Activated naive CD4-positive, alpha-beta T cell treated with Interleukin-2 at 50 U/mL for 16 hours (primary cell): ENCODE measurements around the gene GRXCR2.
"Not testable (repeated sequence)": the region's sequence is repeated elsewhere in the genome, so short reads cannot be mapped to it uniquely, and the experiment has no call there.

Source experiments
- DNase-seq: peaks from one replicate; pipeline ENCODE4 v3.0.0-alpha.2; 2020

GRXCR2 gene, protein sequence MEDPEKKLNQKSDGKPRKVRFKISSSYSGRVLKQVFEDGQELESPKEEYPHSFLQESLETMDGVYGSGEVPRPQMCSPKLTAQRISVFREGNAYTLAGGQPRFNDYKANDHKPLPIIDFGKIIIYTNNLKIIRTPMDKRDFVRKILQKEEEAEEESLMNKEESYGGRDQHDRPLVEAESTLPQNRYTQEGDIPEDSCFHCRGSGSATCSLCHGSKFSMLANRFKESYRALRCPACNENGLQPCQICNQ

DNA sequence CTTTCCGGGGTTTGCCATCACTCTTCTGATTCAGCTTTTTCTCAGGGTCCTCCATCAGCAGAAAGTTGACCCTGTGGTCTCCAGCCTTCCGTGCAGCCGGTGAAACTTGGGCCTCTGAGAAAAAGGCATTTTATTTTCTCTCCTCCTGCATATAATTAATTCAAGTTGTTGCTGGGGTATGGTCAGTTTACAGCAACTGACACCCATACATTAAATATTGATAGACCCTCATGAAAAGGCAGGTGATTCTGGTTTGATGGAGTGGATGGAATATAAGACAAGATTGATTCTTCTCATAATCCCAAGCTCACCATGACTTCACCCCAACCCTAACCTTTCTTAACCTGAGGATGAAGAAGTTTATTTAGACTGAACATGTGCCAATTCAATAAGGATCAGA, at the start of gene GRXCR2:
Gene GRXCR2 (minus strand): TSS at position 101 of the 400 bp plus-strand sequence. CDS start 46 bp downstream, at position 55.
- no peak for DNase-seq

DNA sequence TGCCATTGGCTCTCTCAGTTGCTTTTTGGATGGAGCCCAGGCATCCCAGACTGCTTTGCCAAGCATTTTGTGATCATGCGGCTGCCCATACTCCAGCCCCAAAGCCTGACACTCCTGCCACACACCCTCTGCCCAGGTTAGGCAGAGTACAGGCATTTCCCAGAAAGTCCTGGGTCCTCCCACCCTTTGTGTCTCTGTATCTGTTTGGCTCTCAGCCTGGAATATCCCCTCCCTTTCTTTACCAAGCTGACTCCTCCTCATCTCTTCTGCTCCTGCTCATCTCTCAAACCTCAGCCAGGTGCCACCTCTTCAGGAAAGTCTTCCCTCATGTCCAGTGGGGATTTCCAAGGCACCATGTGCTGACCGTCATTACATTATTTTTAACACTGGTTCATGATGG, 49.2 kb upstream of the GRXCR2 start:
- DNase-seq: no peak

DNA sequence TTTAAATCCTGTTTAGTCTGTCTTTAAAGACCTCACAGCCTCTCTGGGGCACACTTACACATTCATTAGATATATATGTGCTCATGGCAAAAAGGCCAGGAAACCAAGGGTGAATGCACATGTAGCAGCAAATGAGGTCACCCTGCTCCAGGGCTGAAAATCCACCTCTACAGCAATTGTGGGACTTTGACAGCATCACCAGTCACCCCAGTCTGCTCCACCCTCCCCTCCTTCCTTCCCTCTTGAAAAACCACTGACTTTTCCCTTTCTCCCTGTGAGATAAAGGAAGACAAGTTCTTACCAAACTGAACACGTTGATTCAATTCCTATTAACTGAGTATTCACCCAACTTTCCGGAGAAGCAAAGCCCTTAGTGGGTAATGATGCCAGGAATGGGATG, 48.4 kb upstream of the GRXCR2 start:
- no peak for DNase-seq

DNA sequence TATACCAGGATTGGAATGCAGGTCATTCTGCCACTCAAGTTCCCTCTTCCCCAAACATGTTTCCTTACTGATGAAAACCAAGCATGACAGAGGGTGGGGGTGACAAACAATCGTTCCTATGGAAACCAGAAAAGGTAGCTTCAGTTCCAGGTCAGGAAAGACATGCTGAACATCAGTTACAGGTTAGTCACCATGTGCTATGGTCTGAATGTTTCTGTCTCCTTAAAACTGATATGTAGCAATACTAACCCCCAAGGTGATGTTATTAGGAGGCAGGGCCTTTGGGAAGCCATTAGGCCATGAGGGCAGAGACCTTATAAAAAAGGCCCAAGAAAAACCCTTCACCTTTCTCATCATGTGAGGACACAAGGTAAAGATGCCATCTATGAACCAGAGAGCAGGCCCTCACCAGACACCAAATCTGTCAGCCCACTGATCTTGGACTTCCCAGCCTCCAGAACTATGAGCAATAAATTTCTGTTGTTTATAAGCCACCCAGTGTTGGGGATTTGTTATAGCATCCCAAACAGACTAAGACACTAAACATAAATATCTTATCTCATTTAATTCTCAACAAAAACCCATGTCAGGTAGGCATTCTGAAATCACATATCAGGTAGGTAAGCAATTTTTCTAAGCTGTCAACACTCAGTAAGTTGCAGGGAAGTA, 47.9 kb upstream of the GRXCR2 start:
- no peak for DNase-seq

DNA sequence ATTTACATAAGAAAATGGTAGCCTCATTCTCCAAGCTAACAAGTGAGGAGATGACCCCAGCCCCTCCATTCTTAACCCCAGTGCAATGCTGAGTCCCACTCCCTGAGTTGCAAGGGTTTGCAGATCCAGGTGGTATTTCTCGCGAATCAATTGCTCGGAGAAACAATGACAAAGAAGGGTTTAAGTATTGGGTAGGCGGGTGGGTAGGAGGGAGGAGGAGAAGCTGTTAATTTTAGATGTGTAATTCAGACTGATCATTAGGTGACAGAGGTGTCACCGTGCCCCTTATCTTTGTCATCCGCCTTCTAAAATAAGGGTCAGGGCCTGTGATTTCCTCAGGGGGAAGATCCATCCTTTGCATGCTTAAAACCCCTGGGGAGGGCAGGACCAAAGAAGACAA, 46.6 kb upstream of the GRXCR2 start:
- no peak for DNase-seq

DNA sequence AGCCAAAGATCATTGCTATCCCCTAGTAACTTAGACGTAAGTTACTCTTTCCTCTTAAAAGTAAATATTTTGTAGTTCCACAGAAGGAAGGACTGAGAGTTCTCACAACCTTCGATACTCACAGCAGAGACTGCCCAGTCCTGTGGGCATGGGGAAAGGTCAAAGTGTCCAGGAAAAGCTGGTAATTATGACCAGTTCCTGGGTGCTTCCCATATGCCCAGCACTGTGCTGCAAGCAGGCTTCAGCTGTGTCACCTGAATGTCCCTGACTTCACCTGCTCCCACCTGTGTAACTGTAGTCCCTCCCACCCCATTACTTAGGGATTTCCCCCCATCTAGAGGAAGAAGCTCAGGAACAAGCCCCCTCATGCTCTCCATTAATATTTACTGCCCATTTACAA, 45.6 kb upstream of the GRXCR2 start:
- DNase-seq: no peak

DNA sequence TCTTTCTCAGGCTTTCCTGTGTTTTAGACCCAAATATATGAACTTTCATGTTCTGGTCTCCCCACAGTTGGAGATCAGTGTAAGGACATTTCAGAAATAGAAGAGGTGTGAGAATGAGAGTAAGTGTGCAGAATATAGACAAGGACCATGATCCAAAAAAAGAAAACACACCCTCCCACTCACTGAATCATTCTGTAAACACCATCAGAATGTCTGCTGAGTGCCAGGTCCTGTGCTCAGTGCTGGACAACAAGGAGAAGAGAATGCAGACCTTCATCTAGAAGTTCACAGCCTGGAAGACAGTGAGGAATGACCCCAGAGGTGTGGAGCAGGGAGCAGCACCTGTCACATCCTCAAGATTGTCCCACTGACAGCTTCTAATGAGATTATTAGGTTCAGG, 44.5 kb upstream of the GRXCR2 start:
- DNase-seq: no peak

DNA sequence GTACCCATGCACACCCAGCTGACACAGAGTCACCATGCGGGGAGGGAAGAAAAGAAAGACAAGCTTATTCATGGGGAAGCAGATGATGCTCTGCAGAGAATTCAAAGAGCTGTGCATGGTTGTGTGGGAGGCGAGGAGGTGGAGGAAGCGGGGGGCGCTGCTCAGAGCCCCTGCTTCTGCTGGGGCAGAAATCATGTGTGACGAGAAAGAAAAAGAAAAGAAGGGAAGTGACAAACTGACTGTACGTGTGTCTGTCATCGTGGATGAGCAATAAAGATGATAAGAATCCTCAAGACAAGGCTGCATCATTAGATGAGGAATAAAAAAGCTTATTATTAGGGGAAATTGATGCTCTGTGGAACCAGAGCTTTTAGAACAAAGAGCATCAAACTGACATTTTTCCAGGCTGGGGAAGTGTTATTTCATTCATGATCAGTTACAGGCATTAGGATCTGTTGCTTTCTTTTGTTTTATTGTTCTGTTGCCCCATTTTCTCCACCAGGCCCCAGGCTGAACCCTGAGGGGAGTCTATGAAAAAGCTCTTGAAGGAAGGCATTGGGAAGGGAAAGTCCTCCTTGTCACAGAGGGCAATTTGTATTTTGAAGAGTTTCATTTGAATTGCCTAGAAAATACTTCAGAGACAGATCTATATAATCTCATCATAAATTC, 43.3 kb upstream of the GRXCR2 start:
- no peak for DNase-seq

DNA sequence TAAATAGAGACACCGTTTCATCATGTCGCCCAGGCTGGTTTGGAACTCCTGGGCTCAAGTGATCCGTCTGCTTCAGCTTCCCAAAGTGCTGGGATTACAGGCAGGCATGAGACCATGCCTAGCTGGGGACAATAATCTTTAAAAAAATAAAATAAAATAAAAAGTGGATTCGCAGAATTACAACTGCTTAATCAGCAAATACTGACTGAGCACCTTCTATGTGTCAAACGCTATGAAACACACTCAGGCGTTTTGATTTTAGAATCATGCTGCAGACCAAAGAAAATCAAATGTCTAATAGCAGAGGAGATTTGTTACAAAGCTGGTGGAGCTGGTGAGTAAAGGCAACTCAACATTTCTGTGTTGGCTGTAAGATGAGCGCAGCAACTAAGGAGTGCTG, 40.9 kb upstream of the GRXCR2 start:
- DNase-seq: no peak

DNA sequence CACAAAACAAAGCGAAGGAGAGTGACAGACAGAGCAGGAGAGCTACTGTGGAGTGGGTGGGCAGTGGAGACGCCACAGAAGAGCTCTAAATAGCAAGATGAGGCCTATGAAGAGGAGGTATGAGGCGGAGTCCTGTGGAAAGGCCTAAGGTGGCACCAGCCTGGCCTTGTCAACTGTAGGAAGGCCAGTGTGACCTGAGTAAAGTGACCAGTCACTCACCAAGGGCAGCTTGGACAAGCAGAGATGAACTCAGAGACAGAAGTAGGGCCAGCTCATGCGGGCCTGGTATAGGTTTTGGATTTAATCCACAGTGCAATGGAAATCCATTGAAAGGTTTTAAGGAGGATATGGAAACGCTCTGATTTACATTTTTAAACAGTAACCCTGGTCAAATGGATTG, 39.8 kb upstream of the GRXCR2 start:
- DNase-seq: no peak

DNA sequence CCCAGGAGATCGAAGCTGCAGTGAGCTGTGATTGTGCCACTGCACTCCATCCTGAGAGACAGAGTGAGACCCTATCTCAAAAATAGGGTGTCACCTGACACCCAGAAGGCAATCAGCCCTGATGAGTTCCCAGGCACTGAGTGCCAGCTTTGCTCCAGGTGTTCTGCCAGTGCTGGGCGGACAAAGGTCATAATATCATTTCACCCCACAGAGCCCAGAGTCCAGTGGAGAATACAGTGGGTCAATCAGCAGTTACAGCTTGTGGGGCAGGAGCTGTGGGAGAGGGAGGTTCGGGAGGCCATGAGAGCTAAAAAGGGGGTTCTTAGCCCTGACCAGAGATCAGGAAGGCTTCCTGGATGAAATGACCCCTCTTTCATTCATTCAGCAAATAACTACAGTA, 39.2 kb upstream of the GRXCR2 start:
- no peak for DNase-seq

DNA sequence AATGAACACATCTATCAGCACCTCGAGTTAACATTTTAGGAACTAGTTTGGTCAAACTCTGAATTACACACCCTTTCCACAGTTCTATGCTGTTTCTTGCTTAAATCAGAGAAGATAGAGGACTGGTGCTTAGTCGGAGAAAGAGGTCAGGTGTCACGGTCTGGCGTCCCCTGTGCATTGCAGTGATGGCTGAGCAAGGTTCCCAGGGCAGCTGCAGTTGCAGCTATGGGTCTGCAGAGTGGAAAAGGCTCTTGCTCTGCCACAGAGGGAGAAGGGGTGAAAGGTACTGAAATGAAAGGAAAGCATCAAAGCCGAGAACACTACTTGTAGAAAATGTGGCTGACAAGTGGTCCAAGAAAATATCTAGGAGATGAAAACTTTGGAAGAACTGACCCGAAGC, 38.4 kb upstream of the GRXCR2 start:
- DNase-seq: no peak

DNA sequence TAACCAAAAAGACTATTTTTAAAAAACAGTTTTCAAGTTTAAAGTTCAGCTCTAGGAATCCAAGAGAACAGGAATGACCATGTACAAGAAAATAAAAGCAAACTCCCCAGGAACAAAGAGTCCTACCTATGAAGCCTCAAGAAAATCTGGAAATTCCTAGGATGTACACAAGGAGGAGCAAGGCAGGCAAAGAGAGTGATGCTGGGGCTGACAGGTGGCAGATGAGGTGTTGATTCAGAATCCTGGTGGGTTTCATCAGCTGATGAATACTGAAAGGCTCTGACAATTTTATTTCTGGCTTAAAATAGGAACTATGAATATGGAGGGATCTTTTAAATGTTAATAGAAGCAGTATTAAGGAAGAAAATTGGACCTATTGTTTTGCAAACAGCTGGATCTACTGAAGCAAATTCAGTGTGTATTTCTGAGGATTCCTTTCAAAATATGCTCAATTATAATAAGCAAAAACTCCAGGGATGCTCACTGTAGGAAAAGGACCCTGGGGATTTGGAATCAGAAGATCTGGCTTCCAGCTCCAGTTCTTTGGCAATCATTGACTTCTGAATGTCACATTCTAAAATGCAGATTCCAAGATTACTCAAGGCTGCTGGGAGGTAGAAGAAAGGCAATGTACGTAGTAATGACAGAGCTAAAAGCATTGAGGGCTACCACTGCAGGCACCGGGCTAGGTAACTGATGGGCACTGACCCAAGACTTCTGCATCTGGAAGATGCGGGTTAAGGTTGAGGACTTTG, 35.6 kb upstream of the GRXCR2 start:
- no peak for DNase-seq

DNA sequence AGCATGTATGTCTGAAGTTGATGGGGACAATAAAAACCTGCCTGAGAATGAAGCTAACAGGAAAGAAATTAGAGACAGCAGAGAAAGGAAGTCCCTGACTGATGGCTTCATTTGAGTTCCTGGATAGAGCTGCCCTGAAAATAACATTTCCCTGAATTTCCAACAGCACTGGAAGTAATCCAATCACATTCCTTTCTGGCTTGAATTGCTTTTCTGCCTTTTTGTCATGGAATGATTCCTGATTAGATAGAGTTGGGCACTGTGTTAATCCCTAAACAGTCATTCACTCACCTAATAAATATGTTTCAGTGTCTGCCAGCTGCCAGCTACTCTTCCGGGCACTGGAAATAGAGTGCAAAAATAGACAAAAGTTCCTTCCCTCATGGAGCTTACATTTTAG, 33.6 kb upstream of the GRXCR2 start:
- DNase-seq: no peak

DNA sequence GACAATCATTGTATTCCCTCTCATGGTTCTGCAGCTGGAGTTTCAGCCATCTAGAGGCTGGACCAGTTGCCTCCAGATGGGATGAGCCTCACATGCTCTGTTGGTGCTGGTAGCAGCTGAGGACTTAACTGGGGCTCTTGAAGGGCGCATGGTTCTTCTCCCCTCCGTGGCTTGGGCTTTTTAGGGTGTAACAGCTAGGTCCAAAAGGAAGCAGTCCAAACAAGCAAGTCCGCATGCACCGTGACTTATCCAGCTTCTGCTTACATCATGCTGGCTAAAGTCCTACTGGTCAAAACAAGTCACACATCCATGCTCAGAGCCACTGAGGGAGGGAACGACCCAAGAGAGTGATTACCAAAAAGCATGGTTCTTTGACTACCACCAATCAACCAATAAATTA, 31.9 kb upstream of the GRXCR2 start:
- no peak for DNase-seq

DNA sequence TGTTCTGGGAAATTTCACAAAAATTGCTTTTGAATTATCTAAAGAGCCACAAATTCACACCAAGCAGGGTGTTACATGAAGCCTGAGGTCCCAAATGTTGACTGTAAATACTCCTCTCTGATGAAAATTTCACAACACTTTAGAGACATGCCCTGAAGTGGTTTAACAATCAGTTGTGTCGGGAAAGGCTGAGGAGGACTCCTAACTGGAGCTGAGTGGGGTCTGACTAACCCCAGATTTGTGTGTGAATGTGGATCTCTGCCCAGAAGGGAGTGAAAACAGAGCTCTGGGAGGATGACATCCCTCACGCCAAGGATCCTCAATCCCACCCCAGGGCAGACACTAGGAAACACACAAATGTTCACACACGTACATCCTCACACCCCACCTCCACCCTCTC, 31.1 kb upstream of the GRXCR2 start:
- DNase-seq: no peak

DNA sequence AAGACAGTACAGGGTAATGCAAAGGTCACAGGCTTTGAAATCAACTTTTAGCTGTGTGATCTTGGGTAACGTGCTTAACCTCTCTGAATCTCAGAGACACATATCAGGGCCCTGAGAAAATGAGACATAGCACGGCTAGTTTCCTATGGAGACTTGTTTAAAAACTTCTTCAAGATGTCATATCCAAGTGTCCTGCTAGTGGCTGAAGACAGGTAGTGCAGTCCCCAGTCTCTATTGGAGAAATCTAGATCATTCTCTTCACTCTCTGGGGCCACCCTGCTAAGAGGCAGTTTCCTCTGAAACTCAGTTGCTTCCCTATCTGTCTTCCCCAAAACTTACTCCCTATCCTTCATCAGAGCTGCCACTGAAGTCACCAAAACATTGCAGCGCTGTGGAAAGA, 30.3 kb upstream of the GRXCR2 start:
- DNase-seq: no peak

DNA sequence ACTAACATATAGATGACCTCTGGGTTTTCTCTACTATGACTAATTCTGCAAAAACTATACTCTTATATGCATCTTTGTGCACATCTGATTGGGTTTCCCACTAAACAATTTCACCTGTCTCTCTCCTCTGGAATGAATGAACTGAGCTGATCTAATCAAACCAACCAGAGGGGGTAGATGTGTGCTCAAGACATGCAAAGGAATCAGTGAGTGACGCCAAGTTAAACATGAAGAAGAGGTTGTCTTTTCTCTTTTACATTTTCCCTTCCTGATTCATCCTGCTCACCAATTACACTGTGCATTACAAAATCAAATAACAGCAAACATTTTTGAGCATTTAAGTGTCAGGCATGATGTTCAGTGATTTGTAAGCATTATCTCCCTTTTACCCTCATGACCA, 29.6 kb upstream of the GRXCR2 start:
- DNase-seq: no peak

DNA sequence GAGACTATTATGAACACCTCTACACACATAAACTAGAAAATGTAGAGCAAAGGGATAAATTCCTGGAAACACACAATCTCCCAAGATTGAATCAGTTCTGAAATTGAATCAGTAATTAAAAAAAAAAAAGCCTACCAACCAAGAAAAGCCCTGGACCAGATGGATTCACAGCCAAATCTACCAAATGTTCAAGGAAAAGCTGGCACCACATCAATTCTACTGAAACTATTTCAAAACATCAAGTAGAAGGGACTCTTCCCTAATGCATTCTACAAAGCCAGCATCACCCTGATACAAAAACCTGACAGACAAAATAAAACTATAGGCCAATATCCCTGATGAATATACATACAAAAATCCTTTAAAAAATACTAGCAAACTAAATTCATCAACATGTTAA, 25.4 kb upstream of the GRXCR2 start:
- DNase-seq: no peak

DNA sequence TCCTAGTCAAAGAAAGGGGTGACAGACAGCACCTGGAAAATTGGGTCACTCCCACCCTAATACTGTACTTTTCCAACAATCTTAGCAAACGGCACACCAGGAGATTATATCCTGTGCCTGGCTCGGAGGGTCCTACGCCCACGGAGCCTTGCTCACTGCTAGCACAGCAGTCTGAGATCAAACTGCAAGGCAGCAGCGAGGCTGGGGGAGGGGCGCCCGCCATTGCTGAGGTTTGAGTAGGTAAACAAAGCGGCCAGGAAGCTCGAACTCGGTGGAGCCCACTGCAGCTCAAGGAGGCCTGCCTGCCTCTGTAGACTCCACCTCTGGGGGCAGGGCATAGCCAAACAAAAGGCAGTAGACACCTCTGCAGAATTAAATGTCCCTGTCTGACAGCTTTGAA, 18.6 kb upstream of the GRXCR2 start:
- DNase-seq: not testable (repeated sequence)

DNA sequence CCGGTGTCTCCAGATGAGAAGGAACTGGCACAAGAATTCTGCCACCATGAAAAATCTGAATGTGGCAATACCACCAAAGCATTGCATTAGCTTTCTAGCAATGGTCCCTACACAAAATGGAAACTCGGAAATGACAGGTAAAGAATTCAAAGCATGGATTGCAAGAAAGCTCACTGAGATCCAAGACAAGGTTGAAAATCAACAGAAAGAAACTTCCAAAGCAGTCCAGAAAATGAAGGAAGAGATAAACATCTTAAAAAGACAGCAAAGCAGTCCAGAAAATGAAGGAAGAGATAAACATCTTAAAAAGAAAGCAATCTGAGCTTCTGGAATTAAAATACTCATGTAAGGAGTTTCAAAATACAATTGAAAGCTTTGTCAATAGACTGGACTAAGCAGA, 16.8 kb upstream of the GRXCR2 start:
- no peak for DNase-seq

DNA sequence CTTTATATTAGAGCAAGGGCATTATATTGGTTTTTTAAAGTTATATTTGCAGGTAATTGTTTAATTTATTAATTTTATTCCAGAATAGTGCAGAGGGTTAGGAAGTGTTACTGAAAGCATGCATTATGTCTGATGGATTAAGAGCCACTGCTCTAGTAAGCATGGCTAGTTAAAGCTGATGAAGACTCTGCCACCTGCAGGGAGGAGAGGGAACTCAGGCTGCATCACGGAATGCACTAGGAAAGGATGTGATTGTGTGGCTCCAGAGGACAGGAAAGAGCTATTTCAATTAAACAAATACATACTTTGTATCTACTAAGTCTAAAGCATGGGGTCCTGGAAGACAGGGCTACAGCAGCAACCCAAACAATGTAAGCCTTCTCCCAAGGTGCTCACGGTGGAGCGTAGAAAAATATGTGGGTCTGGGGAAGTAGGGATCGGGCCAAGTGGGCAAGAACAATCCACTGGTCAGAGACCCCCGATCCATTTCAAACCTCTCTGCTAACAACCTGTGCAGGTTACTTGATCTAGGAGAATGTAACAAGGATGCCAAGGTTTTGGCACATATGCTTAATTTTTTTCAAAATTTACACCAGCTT, 15.3 kb upstream of the GRXCR2 start:
- DNase-seq: no peak

DNA sequence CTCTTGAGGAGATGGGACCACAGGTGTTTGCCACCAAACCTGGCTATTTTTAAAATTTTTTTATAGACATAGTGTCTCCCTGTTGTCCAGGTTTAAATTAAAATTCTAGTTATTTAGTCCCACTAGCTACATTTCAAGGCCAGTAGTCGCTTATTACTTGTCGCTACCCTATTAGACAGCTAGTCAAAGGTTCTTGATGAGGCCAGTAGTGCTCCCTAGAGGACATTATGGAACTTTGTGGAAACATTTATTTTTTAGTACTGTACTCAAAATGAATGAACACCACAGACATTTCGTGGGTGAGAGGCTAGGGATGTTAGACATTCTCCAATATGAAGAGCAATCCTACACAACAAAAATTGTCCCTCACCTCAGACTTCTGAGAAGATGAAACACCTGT, 14.4 kb upstream of the GRXCR2 start:
- no peak for DNase-seq
